PC-3 (cell line): ENCODE data around the gene IRF9.

Experiments
- CTCF ChIP-seq: fragments of 300-600 bp; sonication (generic); conservative IDR thresholded peaks from 2 replicates; pipeline ENCODE4 v1.5.1; 2017; ENCODE audit warnings: antibody characterized with exemption, low read depth, mild to moderate bottlenecking, low read length
- EZH2 ChIP-seq: fragments of 300-600 bp; sonication (generic); IDR thresholded peaks from one replicate; pipeline ENCODE4 v1.6.1; 2017; ENCODE audit warnings: antibody characterized with exemption, mild to moderate bottlenecking, low read length; ENCODE audit not compliant: unreplicated experiment
- EZH2phosphoT487 ChIP-seq: fragments of 300-600 bp; sonication (generic); IDR thresholded peaks from 2 replicates; pipeline ENCODE4 v1.6.1; 2018; ENCODE audit warnings: mild to moderate bottlenecking, antibody characterized with exemption, low read length, borderline replicate concordance

GRCh38 chr14:24160850-24161804 is at the start of gene IRF9:
- TF ChIP-seq CTCF (peak; percentile 96), EZH2 (no peak), EZH2phosphoT487 (no peak)
